HG03575 (cell line): ENCODE data around the gene PEMT.

Source experiments
- ATAC-seq: cut with Tn5 transposase; IDR thresholded peaks from one replicate; pipeline ENCODE4 v1.9.1; 2021; ENCODE audit not compliant: unreplicated experiment, insufficient number of reproducible peaks, low FRiP score; ENCODE audit errors: extremely low read depth

PEMT gene

DNA sequence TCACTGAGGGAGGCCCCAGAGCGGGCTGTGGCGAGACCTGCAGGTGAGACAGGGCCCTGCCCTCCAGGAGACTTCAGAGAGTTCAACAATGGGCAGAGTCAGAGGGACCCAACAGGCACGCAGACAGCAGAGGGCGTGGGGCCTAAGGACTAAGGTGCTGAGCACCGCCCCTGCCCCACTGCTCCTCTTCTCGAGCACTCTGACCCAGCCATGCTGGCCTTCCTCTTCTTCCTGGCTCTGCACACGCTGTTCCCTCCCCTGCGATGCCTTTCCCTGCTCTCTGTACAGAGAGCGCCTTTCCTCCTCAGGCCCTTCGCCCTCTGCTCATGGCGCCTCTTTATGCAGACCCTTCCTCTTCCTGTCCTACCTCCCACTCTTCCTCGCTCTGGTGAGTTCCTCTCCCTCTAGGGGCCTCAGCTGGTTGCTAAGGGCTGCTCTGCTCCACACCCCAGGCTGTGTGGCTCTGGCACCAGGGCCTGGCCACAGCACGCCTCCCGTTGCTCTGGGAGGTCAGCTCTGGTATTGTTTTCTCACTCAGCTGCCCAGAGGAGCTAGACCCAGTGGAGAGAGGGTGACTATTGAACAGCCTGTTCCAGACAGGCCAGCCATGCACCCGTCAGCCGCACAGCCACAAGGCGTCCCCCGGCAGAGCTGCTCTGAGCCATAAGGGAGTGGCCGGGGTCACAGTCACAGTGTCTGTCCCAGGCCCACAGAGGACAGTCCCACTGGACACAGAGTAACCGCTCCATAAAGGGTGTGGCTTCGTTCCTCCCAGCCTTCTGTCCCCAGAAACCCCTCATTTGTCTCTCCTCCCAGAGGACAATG is 81.7 kb downstream of the PEMT start:
- no peak for ATAC-seq

DNA sequence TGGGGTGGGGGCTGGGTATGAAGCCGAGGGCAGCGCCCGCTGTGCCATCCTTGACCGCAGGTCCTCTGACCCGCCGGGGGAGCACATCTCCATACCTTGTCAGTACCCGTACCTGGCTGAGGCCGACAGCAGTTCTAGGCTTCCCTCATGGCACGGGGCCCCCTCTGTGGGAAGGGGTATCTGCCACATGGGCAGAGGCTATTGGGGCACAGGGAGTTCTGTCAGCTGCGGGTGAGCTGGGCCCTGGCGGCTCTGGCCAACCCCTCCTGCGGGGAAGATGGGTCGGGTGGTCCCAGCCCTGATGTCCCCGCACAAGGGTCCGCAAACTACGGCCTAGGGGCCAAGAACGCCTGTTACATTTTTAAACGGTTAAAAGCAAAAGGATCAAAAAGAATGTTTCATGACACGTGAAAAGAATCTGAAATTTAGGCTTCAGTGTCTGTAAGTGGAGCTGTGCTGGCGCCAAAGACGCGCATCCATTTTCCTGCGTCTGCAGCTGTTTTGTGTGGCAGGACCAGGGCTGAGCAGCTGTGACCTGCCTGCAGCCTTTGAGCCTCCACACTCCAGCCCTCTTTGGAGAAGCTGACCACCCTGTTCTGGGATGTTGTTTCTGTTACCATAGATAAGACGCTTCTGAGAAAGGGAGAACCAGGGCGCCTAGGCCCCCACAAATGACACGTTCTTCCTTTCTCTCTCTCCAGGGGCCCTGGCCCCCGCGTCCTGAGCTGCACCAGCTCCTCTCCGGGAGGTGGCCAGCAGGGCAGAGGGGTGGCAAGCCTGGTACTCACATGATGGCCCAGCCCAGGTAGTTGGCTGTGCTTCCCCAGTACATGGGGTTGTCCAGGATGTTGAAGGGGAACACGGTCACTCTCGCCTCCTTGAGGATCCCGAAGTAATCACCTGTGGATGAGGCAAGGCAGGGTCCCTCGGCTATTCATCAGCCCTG is 82.6 kb downstream of the PEMT start:
- no peak for ATAC-seq

DNA sequence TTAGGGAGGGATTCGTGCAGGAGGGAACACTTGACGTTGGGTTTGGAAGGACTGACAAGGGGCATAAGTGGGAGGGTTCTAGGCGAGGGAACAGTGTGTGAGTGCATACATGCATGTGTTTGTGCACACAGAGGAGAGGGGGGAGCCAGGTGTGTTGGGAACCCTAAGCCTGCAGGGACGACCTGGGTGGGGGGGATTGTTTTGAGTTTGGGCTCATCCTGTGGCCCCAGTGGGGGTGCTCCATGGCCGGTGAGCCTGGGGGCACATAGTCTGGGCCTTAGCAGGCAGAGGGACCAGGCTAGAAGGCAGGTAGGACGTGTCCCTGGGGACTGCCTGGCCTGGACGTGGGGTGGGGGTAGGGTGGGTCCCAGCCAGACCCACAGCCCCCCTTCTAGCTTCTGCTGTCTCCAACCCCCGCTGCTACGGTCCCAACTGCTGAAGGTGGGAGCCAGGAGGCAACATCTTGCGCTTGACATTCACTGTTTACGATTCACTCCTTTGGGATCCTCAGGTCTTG is 83.4 kb downstream of the PEMT start:
- no peak for ATAC-seq

DNA sequence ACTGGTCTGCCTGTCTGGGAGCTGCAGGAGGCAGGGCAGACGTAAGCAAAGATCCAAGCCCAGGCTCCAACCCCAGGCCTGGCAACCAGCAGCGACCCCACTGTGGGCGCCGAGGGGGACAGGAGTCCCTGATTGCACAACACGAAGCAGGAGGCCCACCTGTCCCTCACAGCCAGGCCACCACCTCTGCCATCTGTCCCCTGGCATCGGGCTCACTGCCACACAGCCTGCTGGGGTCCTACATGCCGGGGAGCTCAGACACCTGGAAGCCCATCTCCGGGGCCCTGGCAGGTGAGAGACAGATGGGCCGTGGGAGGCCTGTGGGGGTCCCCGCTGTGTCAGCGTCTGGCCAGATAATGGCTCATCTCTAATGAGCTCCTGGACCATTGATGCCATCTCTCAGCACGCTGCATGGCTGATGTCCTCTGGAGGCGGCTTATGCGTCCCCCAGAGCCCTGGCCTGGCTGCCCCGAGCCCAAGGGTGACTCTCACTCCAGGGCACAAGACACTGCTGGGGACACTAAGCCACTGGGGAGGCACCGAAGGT is 84.0 kb downstream of the PEMT start:
- no peak for ATAC-seq

DNA sequence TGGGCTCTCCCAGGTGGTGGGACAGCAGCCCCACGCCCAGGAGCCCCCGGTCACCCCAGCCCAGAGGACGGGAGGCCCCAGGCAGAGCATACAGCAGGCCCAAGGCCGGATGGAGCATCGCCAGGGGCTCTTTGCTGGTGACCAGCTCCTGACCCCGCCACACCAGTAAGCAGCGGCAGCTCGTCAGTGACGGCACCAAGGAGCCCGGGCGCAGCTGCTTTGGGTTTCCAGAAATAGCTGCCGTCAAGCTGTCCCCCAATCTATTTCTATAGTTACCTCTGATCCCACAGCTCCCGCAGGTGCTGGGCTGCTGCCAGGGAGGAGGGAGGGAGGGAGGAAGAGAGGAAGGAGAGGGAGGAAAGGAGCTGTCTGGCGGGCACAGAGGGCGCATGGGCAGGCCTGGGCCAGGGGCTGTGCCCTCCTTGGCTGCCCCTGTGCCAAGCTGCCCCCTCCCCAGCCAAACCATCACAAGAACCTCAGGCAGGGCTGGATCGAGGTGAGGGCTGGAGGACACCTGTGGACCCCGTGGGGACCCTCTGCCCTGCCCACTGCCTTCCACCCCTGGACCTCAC is 84.5 kb downstream of the PEMT start:
- no peak for ATAC-seq

DNA sequence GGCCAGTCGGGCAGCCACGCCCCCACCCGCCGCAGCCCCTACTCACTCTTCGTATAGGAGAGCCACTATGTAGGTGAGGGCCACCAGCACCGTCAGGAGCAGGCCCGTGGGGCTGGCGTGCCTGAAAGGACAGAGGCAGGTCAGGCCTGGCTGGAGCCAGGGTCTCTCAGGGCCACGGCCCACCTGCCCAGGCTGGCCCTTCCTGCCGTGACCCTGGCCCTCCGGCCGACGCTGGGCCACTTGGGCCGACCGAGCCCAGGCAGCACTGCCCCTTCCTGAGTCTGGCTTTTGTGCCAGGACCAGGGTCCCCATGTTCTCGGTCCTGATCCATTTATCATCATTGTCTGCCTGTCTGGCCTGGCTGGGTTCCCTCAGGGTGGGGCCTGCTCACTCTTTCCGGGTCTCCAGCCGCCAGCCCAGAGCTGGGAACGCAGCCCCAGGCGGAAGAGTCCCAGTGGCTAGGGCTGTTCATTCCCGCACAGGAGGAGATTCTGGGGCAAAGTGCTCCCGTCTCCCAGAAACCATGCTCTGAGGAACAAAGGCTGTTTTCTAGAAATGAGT is 85.2 kb downstream of the PEMT start:
- no peak for ATAC-seq

- no peak for ATAC-seq
Observed at GRCh38 chr17:17505610-17506171, 85.8 kb downstream of the PEMT start.

GRCh38 chr17:17505151-17505550 is 86.4 kb downstream of the PEMT start:
- no peak for ATAC-seq

GRCh38 chr17:17504341-17505140 is 87.0 kb downstream of the PEMT start:
- ATAC-seq = no peak

DNA sequence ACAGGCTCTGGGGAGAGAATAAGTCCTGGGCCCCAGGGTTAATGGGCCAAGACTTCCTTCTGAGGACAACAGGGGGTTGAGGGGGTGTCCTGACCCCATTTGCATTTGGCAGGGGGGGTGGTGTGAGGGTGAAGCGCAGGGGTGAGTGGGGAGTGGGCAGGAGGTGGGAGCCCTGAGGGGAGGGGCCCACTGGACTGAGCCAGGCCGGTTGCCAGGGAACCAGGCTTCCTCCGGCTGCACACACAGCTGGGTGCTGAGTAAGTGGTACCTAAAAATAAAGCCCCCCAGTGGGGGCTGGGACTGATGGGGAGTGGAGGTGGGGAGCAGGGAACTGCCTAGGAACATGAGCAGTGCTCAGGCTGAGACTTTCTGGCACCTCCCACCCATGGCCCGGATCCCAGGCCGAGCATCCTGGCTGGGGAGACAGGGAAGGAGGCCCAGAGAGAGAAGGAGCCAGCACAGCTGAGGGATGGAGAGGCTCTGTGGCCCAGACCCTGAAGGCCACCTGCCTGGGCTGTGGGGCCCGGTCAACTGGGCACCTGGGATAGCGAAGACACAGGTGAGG is 87.9 kb downstream of the PEMT start:
- no peak for ATAC-seq

DNA sequence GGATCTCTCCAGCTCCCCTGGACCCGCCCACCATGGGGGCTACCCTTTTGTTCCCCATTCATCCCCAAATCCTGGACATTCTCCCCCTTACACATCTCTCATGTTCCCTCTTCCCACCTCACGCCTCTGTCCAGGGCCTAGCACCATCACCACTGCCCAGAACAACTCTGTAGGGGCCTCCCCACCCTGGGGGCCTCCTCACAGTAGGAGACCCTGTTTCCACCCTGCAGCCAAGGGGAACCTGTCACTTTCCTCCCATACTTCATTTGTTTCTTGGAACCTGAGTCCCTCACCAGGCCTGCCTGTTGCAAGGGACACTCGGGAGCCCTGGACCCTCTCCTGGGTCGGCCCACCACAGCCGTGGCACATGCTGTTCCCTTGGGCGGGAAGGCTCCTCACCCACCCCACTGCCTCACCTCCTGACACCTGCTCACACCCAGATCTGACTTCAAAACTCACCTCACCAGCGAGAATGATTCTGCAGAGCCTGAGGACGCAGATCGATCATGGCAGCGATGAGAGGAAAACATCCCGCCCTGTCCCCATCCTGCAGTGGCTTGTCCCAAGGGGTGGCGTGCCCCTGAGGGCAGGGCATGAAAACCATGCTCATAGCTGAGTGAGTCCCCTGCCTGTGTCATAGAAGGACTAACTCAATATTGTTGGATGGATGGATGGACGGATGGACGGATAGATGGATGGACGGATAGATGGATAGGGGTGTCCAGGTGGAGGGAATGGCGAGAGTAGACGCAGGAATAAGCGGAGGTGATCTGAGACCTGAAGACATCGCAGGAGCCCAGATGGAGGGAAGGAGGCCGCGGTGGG is 88.6 kb downstream of the PEMT start:
- ATAC-seq = no peak

DNA sequence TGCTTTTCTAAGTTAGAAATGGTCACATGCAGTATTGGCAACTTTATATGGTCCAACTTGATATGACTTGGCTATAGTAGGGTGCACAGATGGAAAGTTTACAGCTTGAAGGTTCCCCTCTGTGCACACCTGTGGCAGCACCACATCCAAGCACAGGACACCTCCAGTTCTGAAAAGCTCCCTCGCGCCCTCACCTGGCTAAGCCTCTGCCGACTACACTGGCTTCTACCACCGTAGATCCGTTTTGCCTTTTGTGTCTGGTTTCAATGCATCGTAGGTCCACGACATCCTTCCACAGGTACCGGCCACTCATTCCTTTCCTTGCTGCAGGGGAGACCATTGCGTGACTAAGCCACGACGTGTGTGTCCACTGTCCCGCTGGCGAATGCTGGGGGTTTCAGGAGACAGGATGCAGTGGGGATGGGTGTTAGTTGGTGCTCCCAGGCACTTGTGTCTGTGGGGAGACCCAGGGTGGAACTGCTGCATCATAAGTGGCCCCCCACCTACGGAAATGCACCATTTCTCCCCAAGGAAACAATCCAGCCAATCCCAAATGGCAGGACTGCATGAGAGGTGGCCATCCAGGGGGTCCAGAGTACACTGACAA is 90.4 kb downstream of the PEMT start:
- no peak for ATAC-seq

- ATAC-seq = no peak
Observed at GRCh38 chr17:17499402-17500145, 91.9 kb downstream of the PEMT start.

DNA sequence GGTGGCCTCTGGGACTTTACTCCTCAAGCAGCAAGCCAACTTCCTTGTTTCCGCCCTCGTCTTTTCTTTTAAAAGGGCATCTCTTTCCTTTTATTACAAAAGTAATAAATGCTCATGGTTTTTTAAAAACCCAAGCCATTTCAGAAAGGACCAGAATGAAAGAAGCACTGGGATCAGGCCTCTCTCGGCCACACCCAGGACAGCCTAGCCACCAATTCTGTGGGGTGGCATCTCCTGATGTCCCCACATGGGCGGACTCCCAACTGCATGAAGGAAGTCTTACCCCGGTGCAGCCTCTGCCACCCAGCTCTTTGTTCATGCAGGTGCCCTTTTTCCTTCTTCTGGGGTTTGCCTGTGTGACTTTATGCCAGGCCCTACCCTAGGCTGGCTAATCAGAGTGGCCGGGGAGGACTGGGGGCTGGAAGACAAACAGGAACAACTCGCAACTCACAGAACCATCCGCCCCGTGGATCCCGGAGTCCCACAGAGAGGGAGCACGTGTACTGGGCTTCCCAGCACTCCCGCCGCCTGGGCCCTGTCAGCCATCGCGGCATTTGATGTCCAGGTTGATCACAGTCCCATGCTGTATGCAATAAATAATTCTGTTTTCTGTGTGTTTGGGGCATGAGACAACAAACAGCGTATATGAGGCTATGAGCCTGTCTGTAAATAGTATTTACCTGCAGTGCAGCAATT is 92.8 kb downstream of the PEMT start:
- ATAC-seq = no peak

- ATAC-seq = no peak
Observed at GRCh38 chr17:17497845-17498520, 93.5 kb downstream of the PEMT start.
